ENCODE data around the gene HMG20A.
A peak's percentile ranks its signal among the peaks of the same experiment; 100 is the strongest.
"Not testable (repeated sequence)": the region's sequence is repeated elsewhere in the genome, so short reads cannot be mapped to it uniquely, and the experiment has no call there.

Gene HMG20A

DNA sequence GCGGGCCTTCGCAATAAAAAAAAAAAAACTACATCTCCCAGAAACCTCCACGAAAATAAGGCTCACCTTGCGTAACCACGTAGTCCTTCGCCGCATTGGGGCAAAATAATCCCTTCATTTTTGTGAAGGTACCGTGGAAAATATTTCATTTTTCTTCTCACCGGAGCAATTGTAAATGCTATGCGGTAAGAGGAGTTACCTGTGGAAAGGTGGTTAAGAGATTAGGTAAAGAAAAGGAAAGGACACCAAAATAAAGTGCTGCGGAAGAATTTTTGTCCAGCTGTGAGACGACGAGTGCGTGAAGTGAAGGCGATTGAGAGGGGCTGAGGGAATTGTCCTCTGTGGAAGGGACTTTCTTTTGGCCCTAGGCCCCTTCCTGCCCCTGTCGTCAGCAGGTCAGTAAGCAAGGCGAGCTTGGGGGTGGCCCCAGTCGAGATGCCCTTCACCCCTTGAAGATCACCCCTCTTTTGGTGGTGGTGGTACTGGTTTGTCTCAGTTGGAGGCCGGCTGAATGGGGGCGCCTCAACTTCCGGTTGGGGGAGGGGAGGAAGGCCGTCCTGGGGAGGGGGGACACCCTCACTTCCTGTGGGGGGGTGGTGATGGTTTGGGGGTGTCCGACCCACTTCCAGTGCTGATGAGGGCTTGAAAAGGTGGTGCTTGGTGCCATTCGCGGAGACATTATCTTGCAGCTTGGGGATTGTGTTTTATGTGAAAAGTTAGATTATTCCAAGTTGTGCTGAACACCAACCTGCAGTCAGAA lies at the start of gene HMG20A:
Gene HMG20A, plus strand, starts transcription at position 279 of the 760 bp plus-strand sequence. CDS start 37,520 bp downstream, outside the sequence.
- DNase-seq (ENCODE audit: low read depth): peak; percentile 56

GRCh38 chr15:77371850-77372563 lies 48.7 kb upstream of the HMG20A start:
- no peak for DNase-seq (ENCODE audit: low read depth)

GRCh38 chr15:77373441-77373840 lies 47.2 kb upstream of the HMG20A start:
- no peak for DNase-seq (ENCODE audit: low read depth)

GRCh38 chr15:77375133-77375532 lies 45.6 kb upstream of the HMG20A start:
- no peak for DNase-seq (ENCODE audit: low read depth)

DNA sequence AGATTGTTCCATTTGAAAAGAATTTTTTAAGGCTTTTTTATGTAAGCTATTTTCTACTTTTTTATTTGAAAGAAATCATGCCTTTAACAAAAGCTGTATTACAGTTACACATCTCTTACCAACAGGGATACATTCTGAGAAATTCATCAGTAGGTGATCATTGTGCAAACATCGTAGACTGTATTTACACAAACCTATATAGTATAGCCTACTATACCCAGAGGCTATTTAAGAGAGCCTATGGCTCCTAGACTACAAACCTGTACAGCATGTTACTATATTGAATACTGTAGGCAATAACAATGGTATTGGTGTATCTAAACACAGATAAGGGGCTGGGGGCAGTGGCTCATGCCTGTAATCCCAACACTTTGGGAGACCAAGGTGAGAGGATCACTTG lies 43.9 kb upstream of the HMG20A start:
- DNase-seq (ENCODE audit: low read depth): no peak

- no peak for DNase-seq (ENCODE audit: low read depth)
These were observed 40.7 kb upstream of the HMG20A start for GRCh38 chr15:77380033-77380432.

GRCh38 chr15:77384086-77384485 lies 36.6 kb upstream of the HMG20A start:
- DNase-seq (ENCODE audit: low read depth): no peak

- no peak for DNase-seq (ENCODE audit: low read depth)
These were observed 35.9 kb upstream of the HMG20A start for GRCh38 chr15:77384589-77385359.

- no peak for DNase-seq (ENCODE audit: low read depth)
These were observed 34.1 kb upstream of the HMG20A start for GRCh38 chr15:77386626-77387025.

GRCh38 chr15:77387365-77388105 lies 33.2 kb upstream of the HMG20A start:
- no peak for DNase-seq (ENCODE audit: low read depth)

GRCh38 chr15:77391372-77391951 lies 29.2 kb upstream of the HMG20A start:
- no peak for DNase-seq (ENCODE audit: low read depth)

DNA sequence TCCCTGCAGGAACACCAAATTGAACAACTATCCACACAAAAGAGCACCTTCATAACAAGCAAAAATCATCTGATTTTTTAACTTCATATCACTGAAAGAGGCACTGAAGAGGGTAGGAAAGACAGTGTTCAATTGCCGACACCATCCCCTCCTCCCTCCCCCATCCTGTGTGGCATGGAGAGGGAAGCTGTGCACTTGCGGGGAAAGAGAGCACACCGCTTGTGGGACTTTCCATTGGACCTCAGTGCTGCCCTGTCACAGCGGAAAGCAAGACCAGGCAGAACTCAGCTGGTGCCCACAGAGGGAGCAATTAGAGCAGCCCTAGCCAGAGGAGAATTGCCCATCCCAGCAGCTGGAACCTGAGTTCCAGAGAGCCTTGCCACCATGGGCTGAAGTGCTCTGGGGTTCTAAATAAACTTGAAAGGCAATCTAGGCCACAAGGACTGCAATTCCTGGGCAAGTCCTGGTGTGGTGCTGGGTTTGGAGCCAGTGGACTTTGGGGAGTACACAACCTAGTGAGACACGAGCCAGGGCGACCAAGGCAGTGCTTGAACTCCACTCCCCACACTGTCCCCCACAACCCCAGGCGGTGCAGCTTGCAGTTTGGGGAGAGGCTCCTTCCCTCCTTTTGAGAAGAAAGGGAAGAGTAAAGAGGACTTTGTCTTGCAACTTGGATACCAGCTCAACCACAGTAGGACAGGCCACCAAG lies 27.8 kb upstream of the HMG20A start:
- DNase-seq (ENCODE audit: low read depth): no peak

- peak; percentile 10 for DNase-seq (ENCODE audit: low read depth)
These were observed 27.2 kb upstream of the HMG20A start for GRCh38 chr15:77393471-77393840.

GRCh38 chr15:77395013-77395774 lies 25.5 kb upstream of the HMG20A start:
- no peak for DNase-seq (ENCODE audit: low read depth)

DNA sequence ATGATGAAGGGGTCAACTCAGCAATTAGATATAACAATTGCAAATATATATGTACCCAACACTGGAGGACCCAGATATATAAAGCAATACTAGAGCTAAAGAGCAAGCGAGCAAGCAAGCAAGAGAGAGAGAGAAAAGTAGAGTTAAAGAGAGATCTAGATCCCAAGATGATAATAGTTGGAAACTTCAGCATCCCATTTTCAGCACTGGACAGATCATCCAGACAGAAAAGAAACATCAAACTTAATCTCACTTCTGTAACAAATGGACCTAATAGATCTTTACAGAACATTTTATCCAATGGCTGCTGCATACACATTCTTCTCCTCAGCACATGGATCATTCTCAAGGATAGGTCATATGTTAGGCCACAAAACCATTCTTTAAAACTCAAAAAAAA lies 24.0 kb upstream of the HMG20A start:
- no peak for DNase-seq (ENCODE audit: low read depth)

GRCh38 chr15:77398927-77399326 lies 21.8 kb upstream of the HMG20A start:
- DNase-seq (ENCODE audit: low read depth): no peak

- no peak for DNase-seq (ENCODE audit: low read depth)
These were observed 20.4 kb upstream of the HMG20A start for GRCh38 chr15:77400258-77400657.

DNA sequence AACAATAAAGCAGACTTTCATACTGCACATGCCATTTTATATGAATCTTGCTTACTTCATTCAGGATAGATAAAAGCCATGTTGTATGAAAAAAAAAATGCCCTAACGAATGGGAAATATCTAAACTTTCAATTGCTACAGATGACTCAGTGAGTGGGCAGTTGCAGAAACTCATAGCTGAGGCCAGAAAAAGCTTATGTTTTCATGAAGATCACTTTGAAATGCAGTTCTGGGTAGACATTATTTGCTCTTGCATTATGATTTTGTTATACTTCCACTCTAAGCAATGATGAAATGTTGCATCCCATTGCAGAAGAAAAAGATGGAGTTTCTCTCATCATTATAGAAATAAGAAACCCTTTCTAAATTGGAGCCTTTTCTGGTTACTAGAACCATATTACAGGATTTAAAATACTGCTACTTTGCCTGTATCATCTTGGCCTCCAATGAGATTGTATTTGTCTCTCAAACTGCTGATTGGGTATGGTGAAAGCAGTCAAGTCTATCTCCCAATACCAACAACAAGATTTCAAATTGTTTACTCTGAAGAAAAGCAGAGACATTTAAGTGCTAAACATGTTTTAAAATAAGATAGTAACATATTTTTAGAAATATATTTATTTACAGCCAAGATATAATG lies 17.8 kb upstream of the HMG20A start:
- DNase-seq (ENCODE audit: low read depth): peak; percentile 76

GRCh38 chr15:77406173-77406759 lies 14.4 kb upstream of the HMG20A start:
- not testable (repeated sequence) for DNase-seq (ENCODE audit: low read depth)
